HEK293 (cell line): ENCODE measurements around the gene DEUP1.

Experiments
- OSR2 ChIP-seq: fragments of 450-650 bp; formaldehyde crosslinking; IDR thresholded peaks from 2 replicates; pipeline ENCODE4 v1.5.1; 2016; ENCODE audit warnings: missing biosample characterization, missing genetic modification characterization
- REPIN1 ChIP-seq: fragments of 450-650 bp; formaldehyde crosslinking; IDR thresholded peaks from 2 replicates; pipeline ENCODE4 v1.5.1; 2017; ENCODE audit warnings: missing biosample characterization, missing genetic modification characterization, low read depth
- ZNF404 ChIP-seq: fragments of 450-650 bp; formaldehyde crosslinking; IDR thresholded peaks from 2 replicates; pipeline ENCODE4 v1.5.1; 2017; ENCODE audit warnings: missing biosample characterization, missing genetic modification characterization
- TF ChIP-seq, protein P1 (sequence below): fragments of 450-650 bp; formaldehyde crosslinking; IDR thresholded peaks from 2 replicates; pipeline ENCODE4 v1.5.1; 2016; ENCODE audit warnings: missing biosample characterization, missing genetic modification characterization

- TF ChIP-seq REPIN1 (tag by site-specific recombination): no peak
- no peak for TF ChIP-seq ZNF404 (tag by site-specific recombination)
- TF ChIP-seq, protein P1, sequence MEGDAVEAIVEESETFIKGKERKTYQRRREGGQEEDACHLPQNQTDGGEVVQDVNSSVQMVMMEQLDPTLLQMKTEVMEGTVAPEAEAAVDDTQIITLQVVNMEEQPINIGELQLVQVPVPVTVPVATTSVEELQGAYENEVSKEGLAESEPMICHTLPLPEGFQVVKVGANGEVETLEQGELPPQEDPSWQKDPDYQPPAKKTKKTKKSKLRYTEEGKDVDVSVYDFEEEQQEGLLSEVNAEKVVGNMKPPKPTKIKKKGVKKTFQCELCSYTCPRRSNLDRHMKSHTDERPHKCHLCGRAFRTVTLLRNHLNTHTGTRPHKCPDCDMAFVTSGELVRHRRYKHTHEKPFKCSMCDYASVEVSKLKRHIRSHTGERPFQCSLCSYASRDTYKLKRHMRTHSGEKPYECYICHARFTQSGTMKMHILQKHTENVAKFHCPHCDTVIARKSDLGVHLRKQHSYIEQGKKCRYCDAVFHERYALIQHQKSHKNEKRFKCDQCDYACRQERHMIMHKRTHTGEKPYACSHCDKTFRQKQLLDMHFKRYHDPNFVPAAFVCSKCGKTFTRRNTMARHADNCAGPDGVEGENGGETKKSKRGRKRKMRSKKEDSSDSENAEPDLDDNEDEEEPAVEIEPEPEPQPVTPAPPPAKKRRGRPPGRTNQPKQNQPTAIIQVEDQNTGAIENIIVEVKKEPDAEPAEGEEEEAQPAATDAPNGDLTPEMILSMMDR (tag by site-specific recombination): no peak
- TF ChIP-seq OSR2 (tag by site-specific recombination): no peak
Measured at GRCh38 chr11:93393386-93393785, 62.8 kb downstream of the DEUP1 start.
